Measurements from ENCODE around the gene EXOC6B.

EXOC6B gene

GRCh38 chr2:72613931-72614330 lies 211.9 kb downstream of the EXOC6B start:
- no peak for ATAC-seq
- TF ChIP-seq ZFP3 (CRISPR knock-in tag; IDR thresholded peaks at IDR 0.05) (no peak), TSHZ2 (CRISPR knock-in tag; IDR thresholded peaks at IDR 0.05) (no peak), CSRNP3 (CRISPR knock-in tag; IDR thresholded peaks at IDR 0.05) (no peak), TOX (CRISPR knock-in tag; IDR thresholded peaks at IDR 0.05; ENCODE audit: borderline replicate concordance) (no peak), ZNF8 (CRISPR knock-in tag; IDR thresholded peaks at IDR 0.05) (no peak), ISL1 (CRISPR knock-in tag; IDR thresholded peaks at IDR 0.05) (no peak), CSDC2 (CRISPR knock-in tag; IDR thresholded peaks at IDR 0.05) (no peak), SNAI2 (CRISPR knock-in tag; IDR thresholded peaks at IDR 0.05) (no peak), RARB (CRISPR knock-in tag; IDR thresholded peaks at IDR 0.05) (no peak)
- TF ChIP-seq, protein P1, sequence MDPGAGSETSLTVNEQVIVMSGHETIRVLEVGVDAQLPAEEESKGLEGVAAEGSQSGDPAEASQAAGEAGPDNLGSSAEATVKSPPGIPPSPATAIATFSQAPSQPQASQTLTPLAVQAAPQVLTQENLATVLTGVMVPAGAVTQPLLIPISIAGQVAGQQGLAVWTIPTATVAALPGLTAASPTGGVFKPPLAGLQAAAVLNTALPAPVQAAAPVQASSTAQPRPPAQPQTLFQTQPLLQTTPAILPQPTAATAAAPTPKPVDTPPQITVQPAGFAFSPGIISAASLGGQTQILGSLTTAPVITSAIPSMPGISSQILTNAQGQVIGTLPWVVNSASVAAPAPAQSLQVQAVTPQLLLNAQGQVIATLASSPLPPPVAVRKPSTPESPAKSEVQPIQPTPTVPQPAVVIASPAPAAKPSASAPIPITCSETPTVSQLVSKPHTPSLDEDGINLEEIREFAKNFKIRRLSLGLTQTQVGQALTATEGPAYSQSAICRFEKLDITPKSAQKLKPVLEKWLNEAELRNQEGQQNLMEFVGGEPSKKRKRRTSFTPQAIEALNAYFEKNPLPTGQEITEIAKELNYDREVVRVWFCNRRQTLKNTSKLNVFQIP (CRISPR knock-in tag; IDR thresholded peaks at IDR 0.05; ENCODE audit: borderline replicate concordance, low read depth) = no peak

GRCh38 chr2:72612614-72613160 lies 213.1 kb downstream of the EXOC6B start:
- ATAC-seq = no peak
- TF ChIP-seq TCF4 (CRISPR knock-in tag; IDR thresholded peaks at IDR 0.05; ENCODE audit: borderline replicate concordance) = no peak
- no peak for TF ChIP-seq OSR1 (CRISPR knock-in tag; IDR thresholded peaks at IDR 0.05)
- no peak for TF ChIP-seq TOX (CRISPR knock-in tag; IDR thresholded peaks at IDR 0.05; ENCODE audit: borderline replicate concordance)
- no peak for TF ChIP-seq ZNF565 (CRISPR knock-in tag; conservative IDR thresholded peaks at IDR 0.05; ENCODE audit: low read depth)
- TF ChIP-seq CSRNP3 (CRISPR knock-in tag; IDR thresholded peaks at IDR 0.05) = no peak
- no peak for TF ChIP-seq BACH2 (CRISPR knock-in tag; IDR thresholded peaks at IDR 0.05; ENCODE audit: borderline replicate concordance)

DNA sequence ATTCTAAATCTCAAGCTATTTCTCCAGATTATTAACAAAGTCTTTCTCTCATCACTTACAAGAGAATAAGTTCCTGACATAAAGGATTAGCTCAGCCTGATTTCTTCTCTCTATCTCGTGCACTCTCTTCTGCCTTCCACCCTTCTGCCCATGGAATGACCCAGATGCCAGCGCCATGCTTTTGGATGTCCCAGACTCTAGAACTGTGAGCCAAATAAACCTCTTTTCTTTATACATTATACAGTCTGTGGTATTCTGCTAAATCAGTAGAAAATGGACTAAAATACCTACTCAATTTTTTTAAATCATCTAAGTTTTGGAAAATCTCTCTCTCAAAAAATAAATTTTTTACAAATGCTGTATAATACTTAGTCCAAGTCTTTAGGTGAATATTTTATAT lies 218.6 kb downstream of the EXOC6B start:
- TF ChIP-seq ZNF565 (CRISPR knock-in tag; conservative IDR thresholded peaks at IDR 0.05; ENCODE audit: low read depth) (no peak), ARNTL (CRISPR knock-in tag; IDR thresholded peaks at IDR 0.05; ENCODE audit: borderline replicate concordance, low read depth) (no peak), TSHZ2 (CRISPR knock-in tag; IDR thresholded peaks at IDR 0.05) (no peak), CSDC2 (CRISPR knock-in tag; IDR thresholded peaks at IDR 0.05) (no peak), OSR1 (CRISPR knock-in tag; IDR thresholded peaks at IDR 0.05) (no peak), GLIS3 (CRISPR knock-in tag; IDR thresholded peaks at IDR 0.05) (no peak), ZNF8 (CRISPR knock-in tag; IDR thresholded peaks at IDR 0.05) (no peak), PPARA (CRISPR knock-in tag; IDR thresholded peaks at IDR 0.05; ENCODE audit: borderline replicate concordance) (no peak), PATZ1 (CRISPR knock-in tag; IDR thresholded peaks at IDR 0.05; ENCODE audit: borderline replicate concordance) (no peak), ZFP30 (CRISPR knock-in tag; IDR thresholded peaks at IDR 0.05) (no peak), ZC3H10 (CRISPR knock-in tag; IDR thresholded peaks at IDR 0.05) (no peak), ZFP3 (CRISPR knock-in tag; IDR thresholded peaks at IDR 0.05) (no peak), BACH2 (CRISPR knock-in tag; IDR thresholded peaks at IDR 0.05; ENCODE audit: borderline replicate concordance) (no peak), TOX (CRISPR knock-in tag; IDR thresholded peaks at IDR 0.05; ENCODE audit: borderline replicate concordance) (no peak), TCF4 (CRISPR knock-in tag; IDR thresholded peaks at IDR 0.05; ENCODE audit: borderline replicate concordance) (no peak)
- TF ChIP-seq, protein P1 (CRISPR knock-in tag; IDR thresholded peaks at IDR 0.05; ENCODE audit: borderline replicate concordance, low read depth) = no peak
- ATAC-seq = no peak

All from SK-N-SH treated with all-trans-retinoic acid at 6 μM for 48 hours (cell line).